D721Med (cell line): ENCODE data around the gene WFIKKN1.

ENCODE experiments used
- DNase-seq: peaks from one replicate; pipeline ENCODE4 v3.0.0; 2011; ENCODE audit warnings: low spot score; ENCODE audit not compliant: insufficient read length
- FAIRE-seq: peaks from 2 replicates; lab custom pipeline; 2011; peaks lifted over from hg19 to GRCh38; lab: Jason Lieb, UNC
- TF ChIP-seq, protein P1 (sequence below): IDR thresholded peaks from 2 replicates; pipeline ENCODE4 v1.5.1; 2012; ENCODE audit warnings: mild to moderate bottlenecking, control low read depth; ENCODE audit not compliant: insufficient read depth; ENCODE audit errors: missing control alignments

Gene WFIKKN1

DNA sequence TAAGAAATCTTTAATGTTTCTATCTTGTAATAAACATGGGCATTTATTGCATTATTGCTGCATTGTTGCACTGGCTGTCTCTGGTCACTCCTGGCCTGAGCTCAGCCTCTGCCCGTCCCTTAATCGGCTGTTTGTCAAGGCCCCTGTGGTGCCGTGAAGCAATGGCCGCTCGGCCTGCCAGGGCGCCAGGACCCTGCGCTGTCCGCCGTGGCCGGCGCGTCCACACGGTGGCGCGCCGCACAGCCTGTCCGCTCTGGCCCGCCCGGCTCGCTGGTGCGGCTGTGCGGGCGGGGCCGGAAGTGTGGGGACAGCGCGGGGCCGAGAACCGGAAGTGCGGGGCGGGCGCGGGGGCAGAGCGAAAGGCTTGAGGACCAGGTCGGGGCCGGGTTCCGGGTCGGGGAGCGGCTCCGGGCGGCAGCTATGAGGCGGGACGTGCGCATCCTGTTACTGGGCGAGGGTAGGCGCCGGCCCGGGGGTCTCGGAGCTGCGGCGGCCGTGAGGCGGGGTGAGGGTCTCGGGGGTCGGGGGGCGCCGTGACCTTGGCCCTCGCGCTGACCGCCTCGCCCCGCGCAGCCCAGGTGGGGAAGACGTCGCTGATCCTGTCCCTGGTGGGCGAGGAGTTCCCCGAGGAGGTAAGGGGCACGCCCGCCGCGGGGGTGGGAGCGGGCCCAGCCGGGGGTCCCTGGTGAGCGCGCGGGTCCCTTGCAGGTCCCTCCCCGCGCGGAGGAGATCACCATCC, 37.2 kb downstream of the WFIKKN1 start, which contains the start of gene RHOT2:
Gene RHOT2, plus strand, starts transcription at position 353 of the 739 bp plus-strand sequence. Its CDS starts 68 bp downstream, at position 421.
- DNase-seq (peak; percentile 77), FAIRE-seq (no peak)
- TF ChIP-seq, protein P1, sequence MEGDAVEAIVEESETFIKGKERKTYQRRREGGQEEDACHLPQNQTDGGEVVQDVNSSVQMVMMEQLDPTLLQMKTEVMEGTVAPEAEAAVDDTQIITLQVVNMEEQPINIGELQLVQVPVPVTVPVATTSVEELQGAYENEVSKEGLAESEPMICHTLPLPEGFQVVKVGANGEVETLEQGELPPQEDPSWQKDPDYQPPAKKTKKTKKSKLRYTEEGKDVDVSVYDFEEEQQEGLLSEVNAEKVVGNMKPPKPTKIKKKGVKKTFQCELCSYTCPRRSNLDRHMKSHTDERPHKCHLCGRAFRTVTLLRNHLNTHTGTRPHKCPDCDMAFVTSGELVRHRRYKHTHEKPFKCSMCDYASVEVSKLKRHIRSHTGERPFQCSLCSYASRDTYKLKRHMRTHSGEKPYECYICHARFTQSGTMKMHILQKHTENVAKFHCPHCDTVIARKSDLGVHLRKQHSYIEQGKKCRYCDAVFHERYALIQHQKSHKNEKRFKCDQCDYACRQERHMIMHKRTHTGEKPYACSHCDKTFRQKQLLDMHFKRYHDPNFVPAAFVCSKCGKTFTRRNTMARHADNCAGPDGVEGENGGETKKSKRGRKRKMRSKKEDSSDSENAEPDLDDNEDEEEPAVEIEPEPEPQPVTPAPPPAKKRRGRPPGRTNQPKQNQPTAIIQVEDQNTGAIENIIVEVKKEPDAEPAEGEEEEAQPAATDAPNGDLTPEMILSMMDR, result peak; percentile 79

DNA sequence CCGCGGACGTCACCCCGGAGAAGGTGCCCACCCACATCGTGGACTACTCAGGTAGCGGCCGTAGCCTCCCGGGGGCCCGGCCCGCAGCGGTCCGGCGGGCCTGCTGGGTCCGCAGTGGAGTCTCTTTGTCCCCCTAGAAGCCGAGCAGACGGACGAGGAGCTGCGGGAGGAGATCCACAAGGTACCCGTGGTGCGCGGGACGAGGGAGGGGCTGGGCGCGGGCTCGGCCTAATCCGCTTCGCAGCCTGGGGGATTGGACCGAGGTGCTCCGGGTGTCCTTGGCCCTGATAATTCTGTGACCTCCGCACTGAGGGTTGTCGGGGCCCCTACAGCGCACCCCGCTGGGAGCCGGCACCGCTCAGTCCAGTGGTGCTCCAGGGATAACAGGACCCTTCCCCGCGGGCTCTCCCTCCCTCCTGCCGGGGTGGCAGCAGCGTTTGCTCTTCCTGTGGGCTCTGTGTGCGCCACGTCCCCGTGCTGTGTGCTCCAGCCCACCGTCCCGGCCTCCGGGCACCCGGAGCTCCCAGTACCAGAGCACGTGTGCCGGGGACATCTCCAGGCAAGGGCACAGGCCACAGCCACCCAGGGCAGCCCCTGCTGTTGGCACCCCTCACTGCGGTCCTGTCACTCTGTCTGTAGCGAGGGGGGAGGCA, 37.9 kb downstream of the WFIKKN1 start:
- TF ChIP-seq, protein P1, result no peak
- FAIRE-seq, result no peak
- no peak for DNase-seq

GRCh38 chr16:669666-670065, 38.9 kb downstream of the WFIKKN1 start:
- FAIRE-seq (no peak), DNase-seq (no peak)
- TF ChIP-seq, protein P1, result no peak

GRCh38 chr16:670485-671352, 39.9 kb downstream of the WFIKKN1 start:
- no peak for FAIRE-seq
- TF ChIP-seq, protein P1, result no peak
- no peak for DNase-seq

- DNase-seq (no peak), FAIRE-seq (no peak)
- TF ChIP-seq, protein P1, result no peak
Observed at GRCh38 chr16:671353-672131, 40.8 kb downstream of the WFIKKN1 start.

DNA sequence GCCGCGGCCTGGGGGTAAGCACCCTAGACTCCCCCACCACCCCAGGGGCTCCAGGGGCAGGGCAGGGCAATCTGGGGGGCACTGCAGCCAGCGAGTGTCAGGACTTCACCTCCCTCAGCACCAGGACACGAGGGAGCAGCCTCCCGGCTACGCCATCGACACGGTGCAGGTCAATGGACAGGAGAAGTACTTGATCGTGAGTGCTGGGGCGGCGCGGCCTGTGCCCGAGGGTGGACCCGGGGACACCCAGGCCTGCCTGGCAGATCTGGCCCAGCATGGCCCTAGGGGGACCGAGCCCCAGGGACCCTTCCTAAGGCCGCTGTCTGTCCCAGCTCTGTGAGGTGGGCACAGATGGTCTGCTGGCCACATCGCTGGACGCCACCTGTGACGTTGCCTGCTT, 41.6 kb downstream of the WFIKKN1 start:
- no peak for FAIRE-seq
- DNase-seq, result no peak
- TF ChIP-seq, protein P1, result no peak
